Measurements from ENCODE around the gene DNAL1.
A peak's percentile ranks its signal among the peaks of the same experiment; 100 is the strongest.
"Not testable (repeated sequence)": the region's sequence is repeated elsewhere in the genome, so short reads cannot be mapped to it uniquely, and the experiment has no call there.

DNAL1 gene

GRCh38 chr14:73708076-73708475 lies 63.3 kb downstream of the DNAL1 start:
- not testable (repeated sequence) for DNase-seq (ENCODE audit: low read depth)

- DNase-seq (ENCODE audit: low read depth), result no peak
These were observed 65.2 kb downstream of the DNAL1 start for GRCh38 chr14:73709904-73710469.

GRCh38 chr14:73710737-73711136 lies 66.0 kb downstream of the DNAL1 start:
- no peak for DNase-seq (ENCODE audit: low read depth)

GRCh38 chr14:73712071-73712506 lies 67.3 kb downstream of the DNAL1 start:
- no peak for DNase-seq (ENCODE audit: low read depth)

- DNase-seq (ENCODE audit: low read depth), result no peak
These were observed 67.9 kb downstream of the DNAL1 start for GRCh38 chr14:73712540-73713180.

GRCh38 chr14:73713206-73713802 lies 68.5 kb downstream of the DNAL1 start:
- DNase-seq (ENCODE audit: low read depth), result no peak

GRCh38 chr14:73713803-73714655 lies 69.2 kb downstream of the DNAL1 start, which contains the start of gene PNMA1:
Gene PNMA1, minus strand, starts transcription at chr14:73714384. Its CDS starts 745 bp downstream, at chr14:73713639.
- DNase-seq (ENCODE audit: low read depth), result no peak

- DNase-seq (ENCODE audit: low read depth), result no peak
These were observed 69.9 kb downstream of the DNAL1 start for GRCh38 chr14:73714656-73715081.

- DNase-seq (ENCODE audit: low read depth), result no peak
These were observed 70.9 kb downstream of the DNAL1 start for GRCh38 chr14:73715707-73716106.

GRCh38 chr14:73717266-73717665 lies 72.5 kb downstream of the DNAL1 start:
- no peak for DNase-seq (ENCODE audit: low read depth)

GRCh38 chr14:73717711-73718417 lies 73.1 kb downstream of the DNAL1 start:
- DNase-seq (ENCODE audit: low read depth), result no peak

- no peak for DNase-seq (ENCODE audit: low read depth)
These were observed 73.8 kb downstream of the DNAL1 start for GRCh38 chr14:73718418-73719251.

GRCh38 chr14:73719361-73719760 lies 74.6 kb downstream of the DNAL1 start:
- no peak for DNase-seq (ENCODE audit: low read depth)

- DNase-seq (ENCODE audit: low read depth), result no peak
These were observed 75.0 kb downstream of the DNAL1 start for GRCh38 chr14:73719791-73720190.

- no peak for DNase-seq (ENCODE audit: low read depth)
These were observed 75.8 kb downstream of the DNAL1 start for GRCh38 chr14:73720636-73721035.

- no peak for DNase-seq (ENCODE audit: low read depth)
These were observed 76.5 kb downstream of the DNAL1 start for GRCh38 chr14:73721101-73721821.

GRCh38 chr14:73722581-73722980 lies 77.8 kb downstream of the DNAL1 start:
- DNase-seq (ENCODE audit: low read depth), result no peak

GRCh38 chr14:73723406-73723796 lies 78.6 kb downstream of the DNAL1 start:
- DNase-seq (ENCODE audit: low read depth), result no peak

GRCh38 chr14:73723797-73724661 lies 79.2 kb downstream of the DNAL1 start:
- DNase-seq (ENCODE audit: low read depth), result peak; percentile 95
